Vagina (tissue), 2 donors: ENCODE measurements around the gene ING1. TPM values are rescaled to one million over a fixed set of nuclear protein-coding genes. Genes with fewer than 3 reads are reported as not detected.

Experiments used
- DNase-seq, 2 donors: peaks; one replicate each; pipeline ENCODE4 v3.0.0-alpha.2; 2017; ENCODE audit errors: extremely low spot score in 2 of 2
- H3K27ac ChIP-seq: fragments of 200-600 bp; sonication (generic); one replicate; pipeline ENCODE4 v1.5.1; 2019
- H3K27me3 ChIP-seq: fragments of 200-600 bp; sonication (generic); one replicate; pipeline ENCODE4 v1.5.1; 2019
- H3K36me3 ChIP-seq, 2 donors: fragments of 200-600 bp; sonication (generic); one replicate each; pipeline ENCODE4 v1.5.1; 2017 to 2019
- H3K4me1 ChIP-seq: fragments of 200-600 bp; sonication (generic); one replicate; pipeline ENCODE4 v1.5.1; 2019
- H3K4me3 ChIP-seq, 2 donors: fragments of 200-600 bp; sonication (generic); 1 replicate in 1 of 2; 2 replicates in 1 of 2; pipeline ENCODE4 v1.5.1; 2016 to 2019
- H3K9me3 ChIP-seq: fragments of 200-600 bp; sonication (generic); one replicate; pipeline ENCODE4 v1.5.1; 2019
- POLR2A ChIP-seq, 2 donors: fragments of 450-650 bp; IDR thresholded peaks; one replicate each; pipeline ENCODE4 v1.6.1; 2017; ENCODE audit warnings: antibody characterized with exemption in 2 of 2, mild to moderate bottlenecking in 2 of 2, moderate library complexity in 2 of 2
- POLR2AphosphoS5 ChIP-seq, 2 donors: sonication (generic); formaldehyde crosslinking; IDR thresholded peaks; one replicate each; pipeline ENCODE4 v1.9.0; 2017; ENCODE audit warnings: antibody characterized with exemption in 2 of 2, mild to moderate bottlenecking in 2 of 2, low read depth in 1 of 2; ENCODE audit not compliant: insufficient read depth in 1 of 2
- intact Hi-C: fragments of 100-400 bp; cut with DNase I; formaldehyde crosslinking; loops from one replicate; pipeline ENCODE4 v1.15.1; 2023
- total RNA-seq: library from RNA; depleted of rRNA; stranded (reverse); fragments of >200 nt; gene quantifications from one replicate; pipeline ENCODE4 v1.2.3, GENCODE V29; 2016
- TF ChIP-seq, protein P1 (sequence below), 3 experiments: fragments of 450-650 bp in 2 of 3; fragments of 200-600 bp in 1 of 3; sonication (generic) in 1 of 3; IDR thresholded peaks; one replicate each; pipeline ENCODE4 v1.5.1; 2017 to 2019; ENCODE audit warnings: antibody characterized with exemption in 3 of 3, mild to moderate bottlenecking in 2 of 3, moderate library complexity in 2 of 3

The ING1 gene
- total RNA-seq, 1 donor from 2014 or later: 25.5 TPM

DNA sequence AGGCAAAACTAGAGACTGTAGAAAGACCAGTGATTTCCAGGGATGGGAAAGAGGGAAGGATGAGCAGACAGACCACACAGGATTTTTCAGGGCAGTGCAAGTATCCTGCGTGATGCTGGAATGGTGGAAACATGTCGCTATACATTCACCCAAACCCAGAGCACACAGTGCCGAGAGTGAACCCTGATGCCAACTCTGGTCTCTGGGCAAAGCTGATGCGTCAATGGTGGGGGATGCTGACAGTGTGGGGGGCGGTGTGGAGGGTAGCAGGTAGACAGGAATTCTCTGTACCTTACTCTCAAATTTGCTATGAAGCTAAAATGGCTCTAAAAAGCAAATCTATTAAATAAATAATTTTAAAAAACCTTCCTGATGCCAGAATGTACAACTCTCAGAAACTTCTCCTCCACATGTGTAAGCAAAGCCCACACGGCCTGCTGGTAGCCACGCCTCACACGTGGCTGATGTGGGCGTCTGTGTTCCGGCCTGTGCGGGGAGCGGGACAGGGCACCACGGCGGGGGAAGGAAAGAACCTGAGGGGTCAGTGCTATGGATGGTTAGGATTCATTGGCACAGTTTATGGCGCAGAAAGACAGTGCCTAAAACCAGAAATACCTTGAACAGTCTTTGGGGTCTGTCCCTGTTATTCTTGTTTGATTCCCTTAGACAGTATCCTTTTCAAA, 31.5 kb upstream of the ING1 start:
- Histone ChIP-seq H3K9me3 (no peaks in the 10 kb centered on the region), H3K4me3 (no peak overlapping the region), H3K27me3 (no peaks in the 10 kb centered on the region), H3K4me1 (peaks cover 6% of the 10 kb centered on the region), H3K27ac (no peak overlapping the region), H3K36me3 (peaks cover 0 to 52% of the 10 kb centered on the region in 2 donors)
- TF ChIP-seq, protein P1, sequence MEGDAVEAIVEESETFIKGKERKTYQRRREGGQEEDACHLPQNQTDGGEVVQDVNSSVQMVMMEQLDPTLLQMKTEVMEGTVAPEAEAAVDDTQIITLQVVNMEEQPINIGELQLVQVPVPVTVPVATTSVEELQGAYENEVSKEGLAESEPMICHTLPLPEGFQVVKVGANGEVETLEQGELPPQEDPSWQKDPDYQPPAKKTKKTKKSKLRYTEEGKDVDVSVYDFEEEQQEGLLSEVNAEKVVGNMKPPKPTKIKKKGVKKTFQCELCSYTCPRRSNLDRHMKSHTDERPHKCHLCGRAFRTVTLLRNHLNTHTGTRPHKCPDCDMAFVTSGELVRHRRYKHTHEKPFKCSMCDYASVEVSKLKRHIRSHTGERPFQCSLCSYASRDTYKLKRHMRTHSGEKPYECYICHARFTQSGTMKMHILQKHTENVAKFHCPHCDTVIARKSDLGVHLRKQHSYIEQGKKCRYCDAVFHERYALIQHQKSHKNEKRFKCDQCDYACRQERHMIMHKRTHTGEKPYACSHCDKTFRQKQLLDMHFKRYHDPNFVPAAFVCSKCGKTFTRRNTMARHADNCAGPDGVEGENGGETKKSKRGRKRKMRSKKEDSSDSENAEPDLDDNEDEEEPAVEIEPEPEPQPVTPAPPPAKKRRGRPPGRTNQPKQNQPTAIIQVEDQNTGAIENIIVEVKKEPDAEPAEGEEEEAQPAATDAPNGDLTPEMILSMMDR (IDR thresholded peaks at IDR 0.05): no peak
- TF ChIP-seq POLR2AphosphoS5 (IDR thresholded peaks at IDR 0.05; ENCODE audit: insufficient read depth in 1 of 2, low read depth in 1 of 2): no peak
- TF ChIP-seq POLR2A (IDR thresholded peaks at IDR 0.05): no peak
- DNase-seq: no peak
- intact Hi-C loops: no loop called here

DNA sequence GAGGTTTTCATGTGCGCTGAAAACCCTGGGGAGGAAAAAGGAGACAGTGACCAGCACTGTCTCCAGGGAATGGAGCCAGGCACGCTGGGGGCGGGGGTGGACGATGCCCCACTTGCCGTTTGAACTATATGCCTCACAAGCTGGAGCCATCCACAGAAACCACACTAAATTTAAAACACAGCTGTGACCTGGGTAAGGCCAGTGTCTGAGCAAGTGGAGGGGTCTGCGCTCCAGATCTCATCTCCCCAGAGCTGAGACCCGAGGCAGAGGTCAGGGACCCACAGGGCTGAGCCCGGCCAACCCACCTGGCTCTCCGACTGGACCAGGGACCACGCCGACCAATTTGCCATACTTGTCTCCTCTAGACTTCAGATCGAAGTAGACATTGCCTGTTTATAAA, 30.8 kb upstream of the ING1 start:
- intact Hi-C loops: no loop called here
- no peak overlapping the region for H3K27ac ChIP-seq

DNA sequence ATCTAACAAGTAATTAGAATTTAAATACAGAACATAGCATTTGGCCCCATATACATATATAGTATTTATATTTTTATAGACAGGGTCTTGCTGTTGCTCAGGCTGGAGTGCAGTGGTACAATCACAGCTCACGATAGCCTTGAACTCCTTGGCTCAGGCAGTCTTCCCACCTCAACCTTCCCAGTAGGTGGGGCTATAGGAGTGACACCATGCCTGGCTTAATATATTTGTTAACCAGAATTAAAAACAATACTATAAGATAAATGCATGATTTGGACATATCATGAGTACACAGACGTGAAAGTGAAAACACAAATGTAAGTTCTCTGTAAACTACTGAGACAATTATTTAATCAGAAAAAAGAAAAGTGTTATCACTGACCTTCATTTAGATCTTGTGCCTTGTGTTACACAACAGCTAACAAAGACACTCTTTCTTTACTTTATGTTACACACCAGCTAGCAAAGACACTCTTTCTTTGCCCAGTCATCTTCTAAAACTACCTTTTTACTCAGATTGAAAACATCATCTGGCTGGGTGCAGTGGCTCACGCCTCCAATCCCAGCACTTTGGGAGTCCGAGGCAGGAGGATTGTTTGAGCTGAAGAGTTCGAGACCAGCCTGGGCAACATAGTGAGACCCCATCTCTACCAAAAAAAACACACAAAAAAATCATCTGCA, 30.2 kb upstream of the ING1 start:
- Histone ChIP-seq H3K27ac (no peak overlapping the region), H3K4me3 (no peak overlapping the region), H3K36me3 (peaks cover 0 to 56% of the 10 kb centered on the region in 2 donors), H3K4me1 (peaks cover 6% of the 10 kb centered on the region), H3K9me3 (no peaks in the 10 kb centered on the region), H3K27me3 (no peaks in the 10 kb centered on the region)
- no peak for DNase-seq
- intact Hi-C loops: no loop called here
- TF ChIP-seq, protein P1 (IDR thresholded peaks at IDR 0.05): peak in 1 of 3 experiments; percentile 24
- TF ChIP-seq POLR2AphosphoS5 (IDR thresholded peaks at IDR 0.05; ENCODE audit: insufficient read depth in 1 of 2, low read depth in 1 of 2) (no peak), POLR2A (IDR thresholded peaks at IDR 0.05) (no peak)

More for the DNA sequence above, 30.8 kb upstream of the ING1 start:
- Histone ChIP-seq H3K36me3 (peaks cover 0 to 60% of the 10 kb centered on the region in 2 donors), H3K4me3 (no peak overlapping the region), H3K4me1 (peaks cover 6% of the 10 kb centered on the region), H3K9me3 (no peaks in the 10 kb centered on the region), H3K27me3 (no peaks in the 10 kb centered on the region)
- no peak for DNase-seq
- no peak for TF ChIP-seq POLR2A (IDR thresholded peaks at IDR 0.05)
- TF ChIP-seq, protein P1 (IDR thresholded peaks at IDR 0.05): no peak
- TF ChIP-seq POLR2AphosphoS5 (IDR thresholded peaks at IDR 0.05; ENCODE audit: insufficient read depth in 1 of 2, low read depth in 1 of 2): no peak

DNA sequence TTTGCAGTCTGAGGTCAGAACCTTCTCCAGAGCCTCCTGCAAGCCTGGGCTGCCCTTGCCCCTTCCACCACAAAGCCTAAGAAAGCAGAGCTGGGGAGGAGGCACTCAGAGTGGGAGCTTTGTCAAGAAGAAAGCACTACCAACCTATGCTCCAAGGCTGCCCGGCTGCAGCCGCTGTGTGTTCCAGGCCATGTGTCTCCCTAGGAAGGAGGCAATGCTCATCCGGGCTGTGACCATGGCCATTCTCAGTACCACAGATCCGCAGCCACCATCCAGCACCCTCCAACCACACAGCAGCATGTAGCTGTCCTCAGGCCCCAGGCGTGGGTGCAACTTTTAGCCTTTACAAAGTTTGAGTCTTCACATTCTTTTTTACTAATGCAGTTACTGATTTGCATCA, 29.6 kb upstream of the ING1 start:
- H3K27ac ChIP-seq: peak overlapping the region; percentile 27
- peaks cover 6% of the 10 kb centered on the region for H3K4me1 ChIP-seq
- no peaks in the 10 kb centered on the region for H3K27me3 ChIP-seq
- TF ChIP-seq, protein P1 (IDR thresholded peaks at IDR 0.05): no peak
- no peak for TF ChIP-seq POLR2A (IDR thresholded peaks at IDR 0.05)
- TF ChIP-seq POLR2AphosphoS5 (IDR thresholded peaks at IDR 0.05; ENCODE audit: insufficient read depth in 1 of 2, low read depth in 1 of 2): no peak
- DNase-seq: no peak
- intact Hi-C loops: no loop called here
- peaks cover 0 to 50% of the 10 kb centered on the region in 2 donors for H3K36me3 ChIP-seq
- no peaks in the 10 kb centered on the region for H3K9me3 ChIP-seq
- no peak overlapping the region for H3K4me3 ChIP-seq
